Astrocyte (in vitro differentiated cells and primary cell): ENCODE data around the gene PBX3. TPM values are rescaled to one million over a fixed set of nuclear protein-coding genes. Genes with fewer than 3 reads are reported as not detected.

Source experiments
- DNase-seq: peaks from one replicate; pipeline ENCODE4 v3.0.0-alpha.2; 2010; ENCODE audit warnings: low read depth
- FAIRE-seq: peaks from 2 replicates; lab custom pipeline; 2011; peaks lifted over from hg19 to GRCh38; lab: Jason Lieb, UNC
- H2AFZ ChIP-seq: 2 replicates; pipeline ENCODE4 v1.6.0; 2012; ENCODE audit warnings: low read depth, low read length, inconsistent platforms
- H3K27ac ChIP-seq: 2 replicates; pipeline ENCODE4 v1.5.1; 2011; ENCODE audit warnings: low read depth, low read length, inconsistent platforms
- H3K27me3 ChIP-seq: 2 replicates; pipeline ENCODE4 v1.6.0; 2011; ENCODE audit warnings: low read length, inconsistent platforms; ENCODE audit not compliant: insufficient read depth
- H3K36me3 ChIP-seq: 2 replicates; pipeline ENCODE4 v1.5.1; 2011; ENCODE audit warnings: low read length, inconsistent platforms; ENCODE audit not compliant: insufficient read depth
- H3K4me1 ChIP-seq: 2 replicates; pipeline ENCODE4 v1.5.1; 2011; ENCODE audit warnings: low read length, inconsistent platforms; ENCODE audit not compliant: insufficient read depth
- H3K4me2 ChIP-seq: 2 replicates; pipeline ENCODE4 v1.6.0; 2012; ENCODE audit warnings: low read length, inconsistent platforms
- H3K4me3 ChIP-seq: 2 replicates; pipeline ENCODE4 v1.5.1; 2011; ENCODE audit warnings: low read depth, mild to moderate bottlenecking, low read length, inconsistent platforms; ENCODE audit not compliant: insufficient read depth
- H3K79me2 ChIP-seq: 2 replicates; pipeline ENCODE4 v1.6.0; 2012; ENCODE audit warnings: mild to moderate bottlenecking, low read length, inconsistent platforms; ENCODE audit not compliant: insufficient read depth
- H3K9ac ChIP-seq: 2 replicates; pipeline ENCODE4 v1.6.0; 2012; ENCODE audit warnings: mild to moderate bottlenecking, low read length, inconsistent platforms
- H3K9me3 ChIP-seq: 2 replicates; pipeline ENCODE4 v1.5.1; 2012; ENCODE audit warnings: low read depth, mild to moderate bottlenecking, low read length, inconsistent platforms; ENCODE audit not compliant: insufficient read depth
- H4K20me1 ChIP-seq: 2 replicates; pipeline ENCODE4 v1.6.0; 2012; ENCODE audit warnings: low read length, inconsistent platforms; ENCODE audit not compliant: insufficient read depth
- H3K27ac Mint-ChIP-seq: one replicate; pipeline ENCODE4 v1.8.0; 2021; ENCODE audit warnings: mild to moderate bottlenecking, mixed read lengths; ENCODE audit not compliant: unreplicated experiment
- H3K27me3 Mint-ChIP-seq: one replicate; pipeline ENCODE4 v1.8.0; 2021; ENCODE audit warnings: low read depth, mixed read lengths; ENCODE audit not compliant: unreplicated experiment
- H3K36me3 Mint-ChIP-seq: one replicate; pipeline ENCODE4 v1.8.0; 2021; ENCODE audit warnings: low read depth, mixed read lengths; ENCODE audit not compliant: unreplicated experiment
- H3K4me1 Mint-ChIP-seq: one replicate; pipeline ENCODE4 v1.8.0; 2021; ENCODE audit warnings: low read depth, mixed read lengths; ENCODE audit not compliant: unreplicated experiment
- H3K4me3 Mint-ChIP-seq: one replicate; pipeline ENCODE4 v1.8.0; 2021; ENCODE audit warnings: mild to moderate bottlenecking, moderate library complexity, mixed read lengths; ENCODE audit not compliant: unreplicated experiment
- H3K9me3 Mint-ChIP-seq: one replicate; pipeline ENCODE4 v1.8.0; 2021; ENCODE audit warnings: mild to moderate bottlenecking, mixed read lengths; ENCODE audit not compliant: unreplicated experiment
- CTCF ChIP-seq: IDR thresholded peaks from 2 replicates; pipeline ENCODE4 v1.5.1; 2011; ENCODE audit warnings: low read depth, mild to moderate bottlenecking, inconsistent platforms, low read length, moderate library complexity; ENCODE audit not compliant: insufficient read depth
- EZH2 ChIP-seq: IDR thresholded peaks from 2 replicates; pipeline ENCODE4 v1.6.1; 2012; ENCODE audit warnings: mild to moderate bottlenecking, low read length, inconsistent platforms; ENCODE audit not compliant: insufficient read depth
- total RNA-seq: library from RNA; stranded (reverse); gene quantifications from 2 replicates; pipeline ENCODE4 v1.2.1, GENCODE V29; 2021

The PBX3 gene
- total RNA-seq, 1 donor from 2014 or later, result 51.2 TPM

- peaks cover 17% of the 10 kb centered on the region for H3K4me1 Mint-ChIP-seq
- no peak for TF ChIP-seq CTCF
- H3K36me3 Mint-ChIP-seq, result peaks cover 3% of the 10 kb centered on the region
- H2AFZ ChIP-seq, result peak within 1 kb of the TSS; percentile 90
- H3K79me2 ChIP-seq, result peaks cover 51% of the 10 kb centered on the region
- no peaks in the 10 kb centered on the region for H3K9me3 Mint-ChIP-seq
- H4K20me1 ChIP-seq, result peaks cover 11% of the 10 kb centered on the region
- no peaks in the 10 kb centered on the region for H3K9me3 ChIP-seq
- H3K4me3 ChIP-seq, result peak within 1 kb of the TSS; percentile 91
- peak within 1 kb of the TSS; percentile 84 for H3K27ac Mint-ChIP-seq
- H3K4me2 ChIP-seq, result peak within 1 kb of the TSS; percentile 95
- no peaks in the 10 kb centered on the region for H3K27me3 Mint-ChIP-seq
- H3K4me1 ChIP-seq, result peaks cover 10% of the 10 kb centered on the region
- H3K27ac ChIP-seq, result peak within 1 kb of the TSS; percentile 86
- peak within 1 kb of the TSS; percentile 92 for H3K9ac ChIP-seq
- DNase-seq, result peak; percentile 88
- no peak for FAIRE-seq
- no peaks in the 10 kb centered on the region for H3K27me3 ChIP-seq
- H3K4me3 Mint-ChIP-seq, result peak within 1 kb of the TSS; percentile 95
- H3K36me3 ChIP-seq, result no peaks in the 10 kb centered on the region
These were observed 40.3 kb upstream of the PBX3 start, which contains the start of gene MAPKAP1 for GRCh38 chr9:125706651-125707471. MAPKAP1 (minus strand) TSS chr9:125707208; CDS start chr9:125672574, 34,634 bp downstream.

- Histone ChIP-seq H3K9ac (peak overlapping the region; percentile 92), H3K27me3 (no peaks in the 10 kb centered on the region), H2AFZ (peak overlapping the region; percentile 90), H3K36me3 (no peaks in the 10 kb centered on the region), H4K20me1 (peaks cover 9% of the 10 kb centered on the region), H3K79me2 (peaks cover 46% of the 10 kb centered on the region), H3K4me2 (peak overlapping the region; percentile 95), H3K4me3 (peak overlapping the region; percentile 91), H3K9me3 (no peaks in the 10 kb centered on the region), H3K27ac (peak overlapping the region; percentile 38), H3K4me1 (peaks cover 9% of the 10 kb centered on the region)
- no peak for DNase-seq
- H3K27ac Mint-ChIP-seq, result no peak overlapping the region
- H3K4me3 Mint-ChIP-seq, result peak overlapping the region; percentile 81
- no peaks in the 10 kb centered on the region for H3K9me3 Mint-ChIP-seq
- H3K27me3 Mint-ChIP-seq, result no peaks in the 10 kb centered on the region
- peaks cover 3% of the 10 kb centered on the region for H3K36me3 Mint-ChIP-seq
- TF ChIP-seq EZH2 (no peak), CTCF (no peak)
- no peak for FAIRE-seq
- H3K4me1 Mint-ChIP-seq, result peaks cover 17% of the 10 kb centered on the region
These were observed 39.7 kb upstream of the PBX3 start for GRCh38 chr9:125707472-125707804.
